ENCODE data around the gene MOGAT3.
"Not testable (repeated sequence)": the region's sequence is repeated elsewhere in the genome, so short reads cannot be mapped to it uniquely, and the experiment has no call there.

The MOGAT3 gene

GRCh38 chr7:101205901-101206664 lies 5.2 kb upstream of the MOGAT3 start:
- FAIRE-seq (no peak), DNase-seq (ENCODE audit: insufficient read length, low spot score) (no peak)

GRCh38 chr7:101203740-101204738 lies 3.2 kb upstream of the MOGAT3 start:
- not testable (repeated sequence) for FAIRE-seq; DNase-seq (ENCODE audit: insufficient read length, low spot score)

GRCh38 chr7:101202603-101202918 lies 1.7 kb upstream of the MOGAT3 start:
- FAIRE-seq (no peak), DNase-seq (ENCODE audit: insufficient read length, low spot score) (no peak)

GRCh38 chr7:101201695-101202602 lies 1.1 kb upstream of the MOGAT3 start:
- FAIRE-seq (no peak), DNase-seq (ENCODE audit: insufficient read length, low spot score) (no peak)

GRCh38 chr7:101200504-101200861 lies 353 bp downstream of the MOGAT3 start:
- FAIRE-seq: no peak
- no peak for DNase-seq (ENCODE audit: insufficient read length, low spot score)

GRCh38 chr7:101199522-101199921 lies 1.3 kb downstream of the MOGAT3 start:
- not testable (repeated sequence) for DNase-seq (ENCODE audit: insufficient read length, low spot score); FAIRE-seq

GRCh38 chr7:101198476-101198875 lies 2.4 kb downstream of the MOGAT3 start:
- DNase-seq (ENCODE audit: insufficient read length, low spot score) (no peak), FAIRE-seq (no peak)

GRCh38 chr7:101197991-101198390 lies 2.8 kb downstream of the MOGAT3 start:
- FAIRE-seq: no peak
- DNase-seq (ENCODE audit: insufficient read length, low spot score): no peak

- no peak for FAIRE-seq
- DNase-seq (ENCODE audit: insufficient read length, low spot score): no peak
These were observed 5.0 kb downstream of the MOGAT3 start for GRCh38 chr7:101195884-101196283.

GRCh38 chr7:101189109-101189508 lies 11.7 kb downstream of the MOGAT3 start:
- FAIRE-seq: no peak
- no peak for DNase-seq (ENCODE audit: insufficient read length, low spot score)

GRCh38 chr7:101186844-101187428 lies 13.9 kb downstream of the MOGAT3 start:
- FAIRE-seq (no peak), DNase-seq (ENCODE audit: insufficient read length, low spot score) (no peak)

GRCh38 chr7:101186194-101186593 lies 14.6 kb downstream of the MOGAT3 start:
- FAIRE-seq: no peak
- DNase-seq (ENCODE audit: insufficient read length, low spot score): no peak

GRCh38 chr7:101185258-101185839 lies 15.5 kb downstream of the MOGAT3 start:
- DNase-seq (ENCODE audit: insufficient read length, low spot score) (no peak), FAIRE-seq (no peak)

- no peak for DNase-seq (ENCODE audit: insufficient read length, low spot score)
- no peak for FAIRE-seq
These were observed 20.6 kb downstream of the MOGAT3 start, which contains the start of gene NAT16 for GRCh38 chr7:101180130-101180755. Gene NAT16 (minus strand): TSS chr7:101180293. CDS start chr7:101174807, 5,486 bp downstream.

GRCh38 chr7:101179713-101180112 lies 21.1 kb downstream of the MOGAT3 start:
- FAIRE-seq: no peak
- no peak for DNase-seq (ENCODE audit: insufficient read length, low spot score)

GRCh38 chr7:101179117-101179516 lies 21.7 kb downstream of the MOGAT3 start:
- FAIRE-seq: no peak

GRCh38 chr7:101177644-101178043 lies 23.2 kb downstream of the MOGAT3 start:
- DNase-seq (ENCODE audit: insufficient read length, low spot score): no peak
- no peak for FAIRE-seq

More at GRCh38 chr7:101179117-101179516, 21.7 kb downstream of the MOGAT3 start:
- no peak for DNase-seq (ENCODE audit: insufficient read length, low spot score)

GRCh38 chr7:101175664-101176063 lies 25.2 kb downstream of the MOGAT3 start:
- DNase-seq (ENCODE audit: insufficient read length, low spot score): no peak
- FAIRE-seq: no peak

GRCh38 chr7:101174322-101174854 lies 26.4 kb downstream of the MOGAT3 start:
- FAIRE-seq (no peak), DNase-seq (ENCODE audit: insufficient read length, low spot score) (no peak)

Measured in HTR-8/SVneo (cell line).